ENCODE data around the gene MRC1.

DNA sequence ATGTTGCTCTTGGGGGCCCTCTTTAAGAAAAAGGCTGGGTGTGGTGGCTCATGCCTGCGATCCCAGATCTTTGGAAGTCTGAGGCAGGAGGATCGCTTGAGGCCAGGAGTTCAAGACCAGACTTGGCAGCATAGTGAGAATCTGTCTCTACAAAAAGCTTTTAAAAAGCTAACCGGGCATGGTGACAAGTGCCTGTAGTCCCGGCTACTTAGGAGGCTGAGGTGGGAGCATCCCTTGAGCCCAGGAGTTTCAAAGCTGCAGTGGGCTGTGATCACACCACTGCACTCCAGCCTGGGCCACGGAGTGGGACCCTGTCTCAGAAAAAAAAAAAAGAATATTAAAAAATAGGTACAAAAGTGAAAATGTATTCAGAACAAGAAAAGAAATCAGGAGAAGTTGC, 104.5 kb downstream of the MRC1 start:
- TF ChIP-seq EZH2 (IDR thresholded peaks at IDR 0.05; ENCODE audit: insufficient read depth, low read length) = no peak
- TF ChIP-seq, protein P1, sequence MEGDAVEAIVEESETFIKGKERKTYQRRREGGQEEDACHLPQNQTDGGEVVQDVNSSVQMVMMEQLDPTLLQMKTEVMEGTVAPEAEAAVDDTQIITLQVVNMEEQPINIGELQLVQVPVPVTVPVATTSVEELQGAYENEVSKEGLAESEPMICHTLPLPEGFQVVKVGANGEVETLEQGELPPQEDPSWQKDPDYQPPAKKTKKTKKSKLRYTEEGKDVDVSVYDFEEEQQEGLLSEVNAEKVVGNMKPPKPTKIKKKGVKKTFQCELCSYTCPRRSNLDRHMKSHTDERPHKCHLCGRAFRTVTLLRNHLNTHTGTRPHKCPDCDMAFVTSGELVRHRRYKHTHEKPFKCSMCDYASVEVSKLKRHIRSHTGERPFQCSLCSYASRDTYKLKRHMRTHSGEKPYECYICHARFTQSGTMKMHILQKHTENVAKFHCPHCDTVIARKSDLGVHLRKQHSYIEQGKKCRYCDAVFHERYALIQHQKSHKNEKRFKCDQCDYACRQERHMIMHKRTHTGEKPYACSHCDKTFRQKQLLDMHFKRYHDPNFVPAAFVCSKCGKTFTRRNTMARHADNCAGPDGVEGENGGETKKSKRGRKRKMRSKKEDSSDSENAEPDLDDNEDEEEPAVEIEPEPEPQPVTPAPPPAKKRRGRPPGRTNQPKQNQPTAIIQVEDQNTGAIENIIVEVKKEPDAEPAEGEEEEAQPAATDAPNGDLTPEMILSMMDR (IDR thresholded peaks at IDR 0.05; ENCODE audit: insufficient read depth, low read depth, low read length) = no peak
